OCI-LY7 (cell line): ENCODE results near the gene EDN2. TPM values are rescaled to one million over a fixed set of nuclear protein-coding genes. Genes with fewer than 3 reads are reported as not detected.

Experiments
- BruUV-seq: library from RNA; stranded (reverse); fragments of 400-500 nt; replicated peaks from 2 replicates; lab custom pipeline; 2021; lab: Mats Ljungman, UMichigan
- CTCF ChIA-PET: fragments of 300-600 bp; sonication (Branson Sonifier 250); formaldehyde crosslinking; loops from one replicate; lab custom pipeline; 2022; ENCODE audit warnings: antibody characterized with exemption; ENCODE audit not compliant: unreplicated experiment; lab: Charles Lee
- POLR2A ChIA-PET: fragments of 300-600 bp; sonication (Branson Sonifier 250); formaldehyde crosslinking; loops from one replicate; lab custom pipeline; 2022; ENCODE audit warnings: antibody characterized with exemption; lab: Charles Lee
- DNase-seq: peaks from one replicate; pipeline ENCODE4 v3.0.0-alpha.2; 2015; ENCODE audit warnings: low spot score
- H2AFZ ChIP-seq: fragments of 200-600 bp; sonication (generic), shearing (Covaris generic); 2 replicates; pipeline ENCODE4 v1.6.1; 2014; ENCODE audit warnings: mild to moderate bottlenecking, antibody characterized with exemption, low read length, moderate library complexity
- H3K27ac ChIP-seq: fragments of 200-600 bp; sonication (generic); 2 replicates; pipeline ENCODE4 v1.5.1; 2014; ENCODE audit warnings: mixed run types, low read depth, mild to moderate bottlenecking, moderate library complexity, low read length, inconsistent platforms; ENCODE audit not compliant: poor library complexity, severe bottlenecking
- H3K36me3 ChIP-seq: fragments of 200-600 bp; sonication (generic); 2 replicates; pipeline ENCODE4 v1.6.1; 2014; ENCODE audit warnings: mild to moderate bottlenecking, antibody characterized with exemption, low read length, moderate library complexity, mixed read lengths; ENCODE audit not compliant: insufficient read depth
- H3K4me1 ChIP-seq: fragments of 200-600 bp; sonication (generic); 2 replicates; pipeline ENCODE4 v1.5.1; 2014; ENCODE audit warnings: mild to moderate bottlenecking, low read length; ENCODE audit not compliant: insufficient read depth, poor library complexity, severe bottlenecking
- H3K4me2 ChIP-seq: fragments of 200-600 bp; sonication (generic); 2 replicates; pipeline ENCODE4 v1.6.1; 2014; ENCODE audit warnings: mild to moderate bottlenecking, low read length
- H3K4me3 ChIP-seq: fragments of 200-600 bp; sonication (generic); 2 replicates; pipeline ENCODE4 v1.5.1; 2014; ENCODE audit warnings: mild to moderate bottlenecking, low read depth, low read length; ENCODE audit not compliant: poor library complexity, severe bottlenecking
- H3K79me2 ChIP-seq: fragments of 200-600 bp; sonication (generic); 2 replicates; pipeline ENCODE4 v1.6.1; 2016; ENCODE audit warnings: low read depth, mild to moderate bottlenecking, low read length, moderate library complexity, mixed read lengths; ENCODE audit not compliant: insufficient read depth
- H3K9me2 ChIP-seq: fragments of 200-600 bp; sonication (generic); 2 replicates; pipeline ENCODE4 v1.6.1; 2016; ENCODE audit warnings: mild to moderate bottlenecking, low read length, mixed read lengths; ENCODE audit not compliant: insufficient read depth
- H3K9me3 ChIP-seq: fragments of 200-600 bp; sonication (generic); 2 replicates; pipeline ENCODE4 v1.6.1; 2014; ENCODE audit warnings: mild to moderate bottlenecking, mixed run types, low read length, mixed read lengths
- H4K20me1 ChIP-seq: fragments of 200-600 bp; sonication (generic); 2 replicates; pipeline ENCODE4 v1.6.1; 2014; ENCODE audit warnings: mild to moderate bottlenecking, antibody characterized with exemption, low read length, moderate library complexity, mixed read lengths; ENCODE audit not compliant: insufficient read depth
- CTCF ChIP-seq: fragments of 200-600 bp; sonication (generic); conservative IDR thresholded peaks from 2 replicates; pipeline ENCODE4 v1.5.1; 2014; ENCODE audit warnings: mild to moderate bottlenecking, antibody characterized with exemption, low read length, moderate library complexity, mixed read lengths
- EZH2phosphoT487 ChIP-seq: fragments of 200-600 bp; sonication (generic); IDR thresholded peaks from 2 replicates; pipeline ENCODE4 v1.6.1; 2018; ENCODE audit warnings: low read depth, borderline replicate concordance, mild to moderate bottlenecking, mixed run types, antibody characterized with exemption, low read length, moderate library complexity, mixed read lengths
- intact Hi-C: fragments of 100-400 bp; cut with micrococcal nuclease; formaldehyde crosslinking; loops from one replicate; pipeline ENCODE4 v1.10.0; 2022; ENCODE audit not compliant: unreplicated experiment
- total RNA-seq, 2 experiments: library from RNA; depleted of rRNA in 1 of 2; stranded (reverse); fragments of >200 nt in 1 of 2; shearing (Covaris generic) in 1 of 2; gene quantifications; 2 replicates each; pipeline ENCODE4 v1.2.3, GENCODE V29; 2014 to 2022

The EDN2 gene
- total RNA-seq, 2 experiments from 2014 or later, result not detected

GRCh38 chr1:41447995-41448770 is 36.3 kb downstream of the EDN2 start:
- intact Hi-C loops, result no loop called here
- BruUV-seq, result no TSS peak
- no peaks in the 10 kb centered on the region for H3K4me1 ChIP-seq
- H2AFZ ChIP-seq, result no peak overlapping the region
- no peak for DNase-seq
- CTCF ChIA-PET, result interaction anchor here (0.6 kb wide), 1 partner anchor 39 kb away, joined by 3 read pairs; no protein-coding TSS in a partner anchor
- H3K9me3 ChIP-seq, result 0 out of 2 replicates have a peak, but pooled peaks cover 10% of the 10 kb centered on the region
- H3K27ac ChIP-seq, result no peak overlapping the region
- TF ChIP-seq CTCF, result no peak
- no peak for TF ChIP-seq EZH2phosphoT487
- no peaks in the 10 kb centered on the region for H4K20me1 ChIP-seq
- no peaks in the 10 kb centered on the region for H3K9me2 ChIP-seq
- POLR2A ChIA-PET, result no interaction called here
- no peaks in the 10 kb centered on the region for H3K79me2 ChIP-seq
- no peak overlapping the region for H3K4me2 ChIP-seq
- no peaks in the 10 kb centered on the region for H3K36me3 ChIP-seq
- H3K4me3 ChIP-seq, result no peak overlapping the region

- H3K9me2 ChIP-seq, result no peaks in the 10 kb centered on the region
- no peaks in the 10 kb centered on the region for H3K79me2 ChIP-seq
- H4K20me1 ChIP-seq, result no peaks in the 10 kb centered on the region
- H3K4me3 ChIP-seq, result no peak overlapping the region
- no peak overlapping the region for H2AFZ ChIP-seq
- H3K27ac ChIP-seq, result no peak overlapping the region
- BruUV-seq, result no TSS peak
- H3K9me3 ChIP-seq, result 0 out of 2 replicates have a peak, but pooled peaks cover 10% of the 10 kb centered on the region
- H3K4me1 ChIP-seq, result no peaks in the 10 kb centered on the region
- H3K36me3 ChIP-seq, result no peaks in the 10 kb centered on the region
- DNase-seq, result no peak
- ChIA-PET POLR2A (interaction anchor here (0.7 kb wide), 1 partner anchor 96 kb away, joined by 4 read pairs; no protein-coding TSS in a partner anchor), CTCF (no interaction called here)
- no peak overlapping the region for H3K4me2 ChIP-seq
- intact Hi-C loops, result no loop called here
- TF ChIP-seq CTCF, result no peak
These were observed 37.5 kb downstream of the EDN2 start for GRCh38 chr1:41446851-41447610.
